HG02678 (cell line): ENCODE measurements around the gene ATN1.

Experiments
- ATAC-seq: cut with Tn5 transposase; IDR thresholded peaks from one replicate; pipeline ENCODE4 v1.9.1; 2021; ENCODE audit warnings: mild to moderate bottlenecking, moderate library complexity; ENCODE audit not compliant: unreplicated experiment

Gene ATN1

DNA sequence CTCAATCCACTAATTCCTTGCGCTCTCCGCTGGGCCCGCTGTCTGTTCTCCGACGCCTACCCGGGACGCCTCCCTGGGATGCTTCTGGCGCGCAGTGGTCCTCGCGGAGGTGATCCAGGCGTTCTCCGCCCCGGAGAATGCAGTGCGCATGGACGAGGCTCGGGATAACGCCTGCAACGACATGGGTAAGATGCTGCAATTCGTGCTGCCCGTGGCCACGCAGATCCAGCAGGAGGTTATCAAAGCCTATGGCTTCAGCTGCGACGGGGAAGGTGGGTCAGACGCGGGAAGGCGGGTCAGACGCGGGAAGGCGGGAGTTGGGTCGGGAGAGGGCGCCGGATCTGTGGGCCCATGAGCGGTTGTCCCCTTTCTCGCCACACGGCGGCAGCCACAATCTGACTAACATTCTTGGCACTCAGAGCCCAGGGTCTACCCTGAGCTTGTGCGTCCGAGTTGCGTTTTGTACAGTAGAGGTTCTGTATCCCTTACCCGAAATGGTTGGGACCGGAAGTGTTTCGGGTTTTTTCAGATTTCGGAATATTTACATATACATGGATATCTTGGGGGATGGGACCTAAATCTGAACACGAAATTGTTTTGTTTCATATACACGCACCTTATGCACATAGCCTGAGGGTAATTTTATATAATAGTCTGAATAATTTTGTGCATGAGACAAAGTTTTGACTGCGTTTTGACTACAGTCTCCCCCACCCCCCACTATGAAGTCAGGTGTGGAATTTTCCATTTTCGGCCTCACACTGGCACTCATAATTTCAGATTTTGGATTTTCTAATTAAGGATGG lies 16.8 kb downstream of the ATN1 start:
- ATAC-seq = peak; percentile 45

DNA sequence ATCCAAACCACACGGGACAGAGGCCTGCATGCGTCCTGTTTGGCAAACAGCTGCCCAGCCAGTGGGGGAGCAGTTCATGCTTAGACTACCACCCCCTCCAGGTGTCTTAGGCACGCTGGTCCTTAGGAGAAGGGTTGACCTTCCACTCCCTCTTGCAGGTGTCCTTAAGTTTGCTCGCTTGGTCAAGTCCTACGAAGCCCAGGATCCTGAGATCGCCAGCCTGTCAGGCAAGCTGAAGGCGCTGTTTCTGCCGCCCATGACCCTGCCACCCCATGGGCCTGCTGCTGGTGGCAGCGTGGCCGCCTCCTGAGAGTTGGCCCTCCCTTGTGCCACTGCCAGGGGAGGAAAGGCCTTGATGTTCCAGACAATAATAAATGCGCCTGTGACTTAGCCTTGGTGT lies 17.9 kb downstream of the ATN1 start:
- ATAC-seq = no peak

DNA sequence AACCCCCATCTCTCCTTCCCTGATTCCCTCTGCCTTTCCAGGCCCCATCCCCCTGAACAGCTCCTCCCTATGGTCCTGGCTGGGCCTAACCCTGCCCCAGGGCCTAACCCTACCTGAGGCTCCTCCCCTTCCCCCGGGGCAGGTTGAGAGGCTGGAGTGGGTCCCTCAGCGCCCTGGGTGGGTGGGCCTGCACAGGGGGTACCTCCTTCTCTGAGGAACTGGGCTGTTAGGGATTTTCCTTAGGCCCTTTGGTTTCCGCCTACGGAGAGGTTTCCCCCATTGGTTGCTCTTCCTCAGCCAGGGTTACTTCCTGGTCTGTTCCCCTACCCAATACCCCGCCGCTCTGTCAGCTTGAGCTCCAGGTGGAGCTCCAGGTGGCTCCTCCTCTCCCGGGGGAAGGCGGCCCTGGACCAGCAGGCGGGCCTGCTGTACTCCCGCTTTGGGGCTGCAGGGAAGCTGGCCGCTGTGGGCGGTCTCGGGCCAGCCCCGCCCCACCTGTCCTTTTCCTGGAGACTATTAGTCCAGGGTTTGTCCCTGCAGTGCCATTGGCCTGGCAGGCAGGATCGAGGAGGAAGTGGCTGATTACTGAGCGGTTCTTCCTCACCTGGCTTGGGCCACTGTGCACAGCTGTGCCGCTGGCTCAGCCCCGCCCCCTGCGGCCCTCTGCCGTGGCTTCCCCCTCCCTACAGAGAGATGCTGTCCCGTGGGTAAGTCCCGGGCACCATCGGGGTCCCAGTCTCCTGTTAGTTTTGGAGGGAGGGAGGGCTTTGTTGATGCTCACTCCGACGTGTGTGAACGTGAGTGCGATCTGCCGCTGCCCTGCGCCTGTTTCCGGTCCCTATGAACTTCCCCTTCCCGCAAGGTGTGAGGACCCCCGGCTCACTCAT lies 18.5 kb downstream of the ATN1 start:
- no peak for ATAC-seq

DNA sequence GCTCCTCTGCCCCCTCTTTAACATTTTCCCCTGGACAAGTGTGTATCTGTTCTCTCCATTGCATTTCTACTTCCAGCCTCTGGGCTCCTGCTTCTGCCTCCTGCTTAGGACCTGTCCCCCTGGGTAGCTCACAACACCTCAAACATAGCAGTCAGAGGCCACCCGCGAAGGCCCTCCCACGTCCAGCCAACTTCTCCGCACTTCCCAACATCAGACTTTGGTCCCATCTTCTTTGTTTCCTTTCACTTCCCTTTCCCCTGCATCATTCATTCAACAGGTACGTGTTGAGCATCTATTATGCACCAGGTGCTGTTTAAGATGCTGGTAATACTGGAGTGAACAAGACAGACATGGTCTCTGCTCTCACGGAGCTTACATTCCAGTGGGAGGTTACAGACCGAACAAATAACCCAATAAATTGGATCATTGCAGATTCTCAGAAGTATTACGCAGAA lies 19.2 kb downstream of the ATN1 start:
- no peak for ATAC-seq

DNA sequence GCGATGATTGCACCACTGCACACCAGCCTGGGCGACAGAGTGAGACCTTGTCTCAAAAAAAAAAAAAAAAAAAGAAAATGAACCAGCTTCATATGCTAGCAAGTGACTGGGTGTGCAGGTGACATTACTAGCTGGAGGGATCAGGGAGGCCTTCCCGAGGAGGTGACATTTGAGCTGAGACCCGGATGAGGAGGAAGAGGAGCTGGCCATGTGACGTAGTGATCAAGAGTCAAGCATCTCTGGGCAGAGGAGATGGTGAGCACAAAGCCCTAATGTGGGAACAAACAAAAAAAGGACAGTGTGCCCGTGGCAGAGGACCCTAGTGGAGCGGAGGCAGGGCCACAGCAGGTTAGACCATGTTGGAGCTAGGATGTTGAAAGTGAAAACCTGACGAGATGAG lies 19.9 kb downstream of the ATN1 start:
- ATAC-seq = no peak

DNA sequence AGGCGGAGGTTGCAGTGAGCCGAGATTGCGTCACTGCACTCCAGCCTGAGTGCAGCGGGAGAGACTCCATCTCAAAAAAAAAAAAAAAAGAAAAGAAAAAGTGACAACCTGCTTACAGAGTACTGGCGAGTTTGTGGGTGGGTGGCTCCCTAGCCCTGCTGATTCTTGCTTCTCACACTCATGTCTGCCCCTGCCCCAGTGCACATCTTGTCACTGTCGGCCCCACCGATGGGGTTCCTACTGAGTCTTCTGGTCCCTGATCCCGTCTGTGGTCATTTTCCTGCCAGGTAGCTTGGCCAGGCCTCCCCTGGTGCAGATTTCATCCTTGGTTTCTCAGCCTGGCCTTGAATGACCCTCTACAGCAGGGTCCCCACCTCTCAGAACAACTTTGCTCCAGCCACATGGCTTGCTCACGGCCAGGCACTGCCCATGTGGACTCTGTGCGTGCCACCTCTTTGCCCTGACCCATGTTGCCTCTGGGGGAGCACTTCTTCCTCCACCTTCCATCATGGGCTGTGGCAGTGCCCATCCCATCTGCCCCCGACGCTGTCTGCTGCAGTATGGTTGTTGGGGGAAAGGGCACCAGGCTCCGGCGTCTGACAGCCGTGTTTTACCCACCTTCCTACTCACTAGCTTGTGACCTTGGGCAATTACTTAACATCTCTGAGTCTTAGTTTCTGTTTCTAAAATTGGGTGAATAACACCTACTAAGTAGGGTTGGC lies 21.3 kb downstream of the ATN1 start:
- ATAC-seq = no peak

DNA sequence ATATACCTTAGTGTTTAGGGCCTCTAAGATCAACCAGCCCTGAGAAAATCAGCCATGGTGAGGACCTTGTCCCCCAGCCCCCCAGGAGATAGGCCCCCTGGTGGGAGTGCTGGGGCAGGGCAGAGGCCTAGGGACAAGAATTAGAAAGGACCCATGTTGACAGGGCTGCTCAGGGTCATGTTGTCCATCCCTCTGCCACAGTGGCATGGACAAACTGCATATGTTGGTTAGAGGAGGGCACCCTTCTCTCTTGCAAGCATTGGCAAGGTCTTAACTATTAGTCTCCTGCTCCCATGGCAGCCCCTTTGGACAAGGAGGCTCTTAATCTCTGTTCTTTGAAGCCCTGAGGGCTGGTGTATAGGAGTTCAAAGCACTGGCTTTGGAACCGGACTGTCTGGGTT lies 22.6 kb downstream of the ATN1 start:
- no peak for ATAC-seq

DNA sequence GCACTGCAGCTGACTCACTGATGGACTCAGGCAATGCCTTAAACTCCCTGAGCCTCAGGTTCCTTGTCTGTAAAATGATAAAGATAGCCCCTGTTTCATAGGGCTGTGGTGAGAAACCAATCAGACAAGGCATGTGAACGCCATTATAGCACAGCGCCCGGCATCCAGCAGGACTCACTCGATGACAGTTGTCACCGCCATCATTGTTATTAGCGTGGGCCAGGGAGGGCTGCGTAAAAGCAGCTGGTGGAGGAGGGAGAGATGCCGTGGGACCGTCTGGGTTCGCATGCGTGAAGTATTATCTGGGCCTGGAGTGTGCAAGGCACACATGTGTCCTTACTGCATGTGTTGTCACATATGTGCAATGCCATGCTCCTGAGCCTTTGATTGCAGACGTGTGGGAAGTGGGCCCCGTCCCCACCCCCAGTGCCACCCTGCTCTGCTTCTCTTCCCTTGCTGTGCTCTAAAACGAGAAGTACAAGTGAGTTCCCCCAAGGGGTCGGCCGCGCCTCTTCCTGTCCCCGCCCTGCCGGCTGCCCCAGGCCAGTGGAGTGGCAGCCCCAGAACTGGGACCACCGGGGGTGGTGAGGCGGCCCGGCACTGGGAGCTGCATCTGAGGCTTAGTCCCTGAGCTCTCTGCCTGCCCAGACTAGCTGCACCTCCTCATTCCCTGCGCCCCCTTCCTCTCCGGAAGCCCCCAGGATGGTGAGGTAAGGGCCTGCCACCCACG lies 23.2 kb downstream of the ATN1 start, which contains the start of gene PTPN6:
Gene PTPN6 (plus strand): TSS at position 546 of the 730 bp plus-strand sequence. CDS start 157 bp downstream, at position 703.
- ATAC-seq = peak; percentile 27

DNA sequence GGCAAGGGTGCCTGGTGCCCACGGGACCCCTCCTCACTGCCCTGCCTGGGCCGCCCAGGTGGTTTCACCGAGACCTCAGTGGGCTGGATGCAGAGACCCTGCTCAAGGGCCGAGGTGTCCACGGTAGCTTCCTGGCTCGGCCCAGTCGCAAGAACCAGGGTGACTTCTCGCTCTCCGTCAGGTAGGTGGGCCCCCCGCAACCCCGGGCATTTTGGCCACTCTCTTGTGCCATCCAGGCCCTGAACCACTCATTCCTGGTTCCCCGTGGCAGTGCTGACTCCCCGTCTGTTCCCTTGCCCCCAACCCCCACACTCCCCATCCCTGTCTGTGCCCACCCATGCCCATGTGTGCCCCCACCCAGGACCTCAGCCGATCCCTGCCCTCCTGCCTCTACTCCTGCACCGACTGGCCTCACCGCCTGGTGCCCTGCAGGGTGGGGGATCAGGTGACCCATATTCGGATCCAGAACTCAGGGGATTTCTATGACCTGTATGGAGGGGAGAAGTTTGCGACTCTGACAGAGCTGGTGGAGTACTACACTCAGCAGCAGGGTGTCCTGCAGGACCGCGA lies 23.9 kb downstream of the ATN1 start:
- ATAC-seq = no peak

DNA sequence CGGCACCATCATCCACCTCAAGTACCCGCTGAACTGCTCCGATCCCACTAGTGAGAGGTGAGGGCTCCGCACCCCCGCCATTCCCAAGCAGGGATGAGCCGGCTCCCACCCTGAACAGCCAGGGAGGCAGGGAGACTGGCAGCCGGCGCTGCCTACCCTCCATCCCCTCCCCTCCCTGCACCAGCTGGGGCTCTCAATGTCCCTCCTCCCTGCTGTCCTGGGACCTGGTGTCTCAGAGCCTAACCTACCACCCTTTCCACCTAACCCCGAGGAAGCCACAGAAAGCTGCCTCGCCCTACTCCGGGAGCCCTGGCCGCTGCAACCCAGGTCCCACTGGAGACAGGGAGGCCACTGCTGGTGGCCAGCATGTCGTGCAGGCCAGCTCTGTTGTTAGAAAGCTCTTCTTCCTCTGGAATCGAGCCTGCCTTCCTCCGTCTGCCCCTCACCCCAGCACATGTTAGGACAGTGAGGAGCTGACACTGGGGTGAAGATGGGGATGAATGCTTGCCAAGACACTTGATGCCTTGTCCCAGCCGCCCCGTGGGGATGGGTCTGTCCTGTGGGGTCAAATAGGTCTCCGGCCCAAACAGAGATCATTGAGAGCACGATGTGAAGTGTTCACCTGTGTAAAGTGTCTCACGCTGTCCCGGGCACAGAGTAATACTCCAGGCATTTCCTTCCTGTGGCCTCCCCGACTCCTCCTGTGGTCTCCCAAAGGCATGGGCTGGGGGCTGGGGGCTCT lies 24.5 kb downstream of the ATN1 start:
- no peak for ATAC-seq

DNA sequence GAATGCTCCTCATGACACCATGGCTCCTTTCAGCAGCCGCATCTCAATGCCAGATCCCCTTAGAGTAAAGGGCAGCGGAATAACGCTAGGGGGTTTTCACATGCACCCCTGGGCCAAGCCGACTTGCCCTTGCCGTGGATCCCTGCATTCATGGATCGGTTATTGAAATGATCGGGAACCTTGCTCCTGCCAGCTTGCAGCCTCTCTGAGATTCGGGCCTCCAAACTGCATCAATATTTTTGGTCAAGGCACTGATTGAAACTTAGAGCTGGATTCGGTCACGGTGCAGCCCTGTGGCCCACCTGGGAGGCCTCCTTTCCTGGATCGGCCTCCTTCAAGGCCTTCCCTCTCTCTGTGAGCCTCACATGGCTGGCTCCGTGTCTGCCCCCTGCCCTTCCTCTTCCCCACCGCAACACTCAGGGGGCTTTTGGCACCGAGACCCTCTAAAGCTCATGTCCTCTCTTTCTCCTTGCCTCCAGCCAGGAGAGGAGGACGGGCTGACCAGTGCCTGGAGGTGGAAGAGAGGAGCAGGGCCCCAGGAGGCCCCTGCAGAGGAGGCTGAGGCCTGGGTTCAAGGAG lies 25.2 kb downstream of the ATN1 start:
- no peak for ATAC-seq

DNA sequence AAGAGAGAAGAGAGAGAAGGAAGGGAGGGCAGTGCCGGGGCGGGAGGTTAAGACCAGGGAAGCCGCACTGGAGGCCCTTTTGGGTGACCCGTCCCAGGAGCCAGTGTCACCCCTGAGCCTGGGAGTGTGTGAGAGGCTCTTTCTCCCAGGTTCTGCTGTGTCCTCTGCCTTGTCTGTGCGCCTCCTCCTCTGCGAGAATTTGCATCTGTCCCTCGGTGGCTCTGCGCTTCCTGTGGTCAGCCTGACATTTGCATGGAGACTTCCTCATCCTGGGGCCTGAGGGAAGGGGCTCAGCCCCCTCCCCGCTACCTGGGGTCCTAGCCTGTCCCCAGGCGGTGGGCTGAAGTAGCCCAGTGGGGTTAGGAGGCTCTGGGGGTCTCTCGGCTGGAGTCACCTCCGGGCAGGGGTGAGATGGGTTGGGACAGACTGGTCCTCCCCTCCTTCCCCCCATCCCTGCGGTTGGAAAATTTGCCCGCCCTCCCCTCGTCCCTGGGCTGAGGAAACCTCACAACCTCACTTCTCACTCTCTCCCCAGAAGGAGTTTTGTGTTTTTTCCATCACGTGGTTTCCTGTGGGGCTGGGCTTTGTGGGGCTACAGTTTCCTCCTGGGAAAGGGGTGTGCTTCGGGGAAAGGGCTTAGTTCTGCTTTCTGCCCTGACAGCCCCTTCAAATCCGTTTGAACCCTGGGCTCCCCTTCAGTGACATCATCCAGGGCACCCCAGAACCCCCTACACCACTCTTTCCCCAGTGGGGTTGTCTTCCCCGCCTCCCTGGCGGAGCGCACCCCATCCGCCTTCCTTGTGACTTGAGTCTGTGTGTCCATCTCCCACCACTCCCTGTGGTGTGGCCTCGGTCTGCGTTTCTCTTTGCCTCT lies 25.9 kb downstream of the ATN1 start:
- ATAC-seq = peak; percentile 50

DNA sequence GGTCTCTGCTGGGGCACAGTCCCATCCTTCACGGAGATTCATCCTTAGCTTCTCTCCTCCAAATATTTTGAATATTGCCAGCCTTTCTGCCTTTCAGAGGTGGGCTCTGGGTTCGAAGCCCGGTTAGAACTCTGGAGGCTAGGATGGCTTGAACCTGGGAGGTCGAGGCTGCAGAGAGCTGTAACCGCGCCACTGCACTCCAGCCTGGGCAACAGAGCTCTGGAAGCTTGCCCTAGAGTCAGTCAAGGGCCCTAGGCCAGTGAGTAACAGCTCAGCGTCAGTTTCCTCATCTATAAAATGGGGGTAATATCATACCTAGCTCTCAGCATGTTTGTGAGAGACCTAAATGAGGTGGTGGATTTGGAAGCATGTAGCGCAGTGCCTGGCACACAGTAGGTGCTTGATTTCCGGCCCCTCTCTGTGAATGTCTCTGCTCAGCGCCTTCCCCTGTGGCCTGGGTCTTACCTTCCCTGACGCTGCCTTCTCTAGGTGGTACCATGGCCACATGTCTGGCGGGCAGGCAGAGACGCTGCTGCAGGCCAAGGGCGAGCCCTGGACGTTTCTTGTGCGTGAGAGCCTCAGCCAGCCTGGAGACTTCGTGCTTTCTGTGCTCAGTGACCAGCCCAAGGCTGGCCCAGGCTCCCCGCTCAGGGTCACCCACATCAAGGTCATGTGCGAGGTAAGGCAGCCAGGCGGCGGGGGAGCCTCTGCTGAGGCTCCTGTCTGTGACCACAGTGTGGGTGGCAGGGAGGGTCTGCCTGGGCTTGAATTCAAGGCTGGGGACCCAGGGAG lies 26.8 kb downstream of the ATN1 start:
- ATAC-seq = no peak

DNA sequence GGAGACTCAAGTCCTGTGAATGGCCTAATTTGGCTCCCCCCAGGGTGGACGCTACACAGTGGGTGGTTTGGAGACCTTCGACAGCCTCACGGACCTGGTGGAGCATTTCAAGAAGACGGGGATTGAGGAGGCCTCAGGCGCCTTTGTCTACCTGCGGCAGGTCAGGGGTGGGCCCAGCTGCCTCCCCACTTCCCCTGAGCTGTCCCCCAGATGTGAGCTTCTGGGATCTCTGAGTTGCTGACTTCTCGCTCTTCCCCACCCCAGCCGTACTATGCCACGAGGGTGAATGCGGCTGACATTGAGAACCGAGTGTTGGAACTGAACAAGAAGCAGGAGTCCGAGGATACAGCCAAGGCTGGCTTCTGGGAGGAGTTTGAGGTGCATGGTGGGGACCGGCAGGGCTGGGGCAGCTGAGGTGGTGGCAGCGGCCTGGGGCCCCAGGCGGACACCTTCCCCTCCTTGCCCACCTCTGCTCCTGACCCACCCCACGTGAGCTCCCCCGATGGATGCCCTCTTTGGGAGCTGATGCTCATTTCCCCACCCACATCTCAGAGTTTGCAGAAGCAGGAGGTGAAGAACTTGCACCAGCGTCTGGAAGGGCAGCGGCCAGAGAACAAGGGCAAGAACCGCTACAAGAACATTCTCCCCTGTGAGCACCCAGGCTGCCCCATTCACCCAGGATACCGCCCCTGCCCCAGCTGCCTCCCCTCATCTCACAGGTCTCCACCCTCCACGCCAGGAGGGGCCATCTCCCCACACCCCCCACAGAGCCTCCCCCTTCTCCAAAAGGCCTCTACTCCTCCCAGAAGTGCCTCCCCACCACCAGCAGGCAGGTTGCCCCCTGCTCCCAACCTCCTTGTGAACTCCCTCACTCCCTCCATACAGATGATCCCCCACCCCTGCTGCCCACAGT lies 27.6 kb downstream of the ATN1 start:
- ATAC-seq = no peak

DNA sequence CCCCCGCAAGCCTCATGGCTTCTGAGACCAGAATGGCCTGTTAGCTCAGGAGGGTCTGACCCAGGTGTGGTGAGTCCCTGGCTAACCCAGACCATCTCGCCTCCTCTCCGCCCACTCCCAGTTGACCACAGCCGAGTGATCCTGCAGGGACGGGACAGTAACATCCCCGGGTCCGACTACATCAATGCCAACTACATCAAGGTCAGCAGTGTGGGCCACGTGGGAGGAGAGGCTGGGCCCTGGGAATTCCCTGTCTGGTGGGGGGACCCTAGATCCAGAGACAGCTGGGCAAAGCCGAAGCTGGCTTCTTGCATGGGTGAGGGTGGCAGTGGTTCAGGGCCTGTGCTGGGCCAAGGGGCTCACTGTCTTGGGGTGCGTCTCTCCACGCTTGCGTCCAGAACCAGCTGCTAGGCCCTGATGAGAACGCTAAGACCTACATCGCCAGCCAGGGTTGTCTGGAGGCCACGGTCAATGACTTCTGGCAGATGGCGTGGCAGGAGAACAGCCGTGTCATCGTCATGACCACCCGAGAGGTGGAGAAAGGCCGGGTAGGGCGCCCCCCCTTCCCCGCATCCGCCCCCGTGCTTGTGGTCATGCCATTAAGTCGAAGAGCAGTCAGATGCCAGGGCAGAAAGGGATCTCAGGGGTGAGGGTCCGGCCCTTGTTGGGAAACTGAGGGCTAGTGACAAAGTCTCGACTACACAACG lies 28.4 kb downstream of the ATN1 start:
- ATAC-seq = no peak
